HCT116 (cell line): ENCODE measurements around the gene NDOR1. TPM values are rescaled to one million over a fixed set of nuclear protein-coding genes. Genes with fewer than 3 reads are reported as not detected.

Experiments used
- ATAC-seq: fragments of 200-7000 bp; cut with Tn5 transposase; 2 replicates; pipeline ENCODE4 v1.9.1; 2020; ENCODE audit warnings: mild to moderate bottlenecking, moderate library complexity
- BruUV-seq: library from RNA; stranded (reverse); fragments of 400-500 nt; replicated peaks from 2 replicates; lab custom pipeline; 2021; lab: Mats Ljungman, UMichigan
- CTCF ChIA-PET: fragments of 300-600 bp; sonication (Branson Sonifier 250); formaldehyde crosslinking; loops from one replicate; lab custom pipeline; 2021; ENCODE audit warnings: antibody characterized with exemption; lab: Charles Lee
- POLR2A ChIA-PET: fragments of 300-600, 350-600 bp; sonication (Branson Sonifier 250); formaldehyde crosslinking; loops from one replicate; lab custom pipeline; 2021; ENCODE audit warnings: antibody characterized with exemption; lab: Charles Lee
- RAD21 ChIA-PET, 2 experiments: fragments of 300-600 bp; sonication (Branson Sonifier 250); formaldehyde crosslinking; loops; one replicate each; lab custom pipeline; 2023; ENCODE audit warnings: low total read pairs in 2 of 2; ENCODE audit not compliant: uncharacterized antibody in 2 of 2, unreplicated experiment in 2 of 2, low non-redundant PET in 1 of 2; lab: Charles Lee
- DNase-seq: peaks from one replicate; pipeline ENCODE4 v3.0.0-alpha.2; 2010; ENCODE audit warnings: low read depth, low spot score
- H2AFZ ChIP-seq: fragments of 200-600 bp; shearing (Covaris generic), sonication (generic); 2 replicates; pipeline ENCODE4 v1.6.1; 2017; ENCODE audit warnings: low read depth, mixed run types, mixed read lengths, antibody characterized with exemption, low read length; ENCODE audit not compliant: poor library complexity, severe bottlenecking
- H3K27ac ChIP-seq: 2 replicates; pipeline ENCODE4 v1.5.1; 2012; ENCODE audit warnings: low read depth, low read length
- H3K27me3 ChIP-seq: fragments of 200-600 bp; sonication (generic); 2 replicates; pipeline ENCODE4 v1.6.1; 2016; ENCODE audit warnings: mixed run types, low read length, mixed read lengths; ENCODE audit not compliant: insufficient read depth
- H3K36me3 ChIP-seq, 2 experiments: fragments of 200-500 bp in 1 of 2; fragments of 200-600 bp in 1 of 2; sonication (Bioruptor generic) in 1 of 2; sonication (generic) in 1 of 2; 2 replicates each; pipeline versions ENCODE4 v1.5.1 to v1.6.1; 2014 to 2016; ENCODE audit warnings: low read length in 2 of 2, inconsistent platforms in 1 of 2, mixed read lengths in 1 of 2, mixed run types in 1 of 2; ENCODE audit not compliant: insufficient read depth in 2 of 2, control insufficient read depth in 1 of 2
- H3K4me1 ChIP-seq, 2 experiments: fragments of 200-600 bp in 1 of 2; sonication (generic) in 1 of 2; 2 replicates each; pipeline versions ENCODE4 v1.5.1 to v1.6.1; 2012 to 2017; ENCODE audit warnings: low read length in 2 of 2, inconsistent platforms in 1 of 2, mild to moderate bottlenecking in 1 of 2, mixed read lengths in 1 of 2, mixed run types in 1 of 2, moderate library complexity in 1 of 2; ENCODE audit not compliant: insufficient read depth in 2 of 2, control insufficient read depth in 1 of 2
- H3K4me2 ChIP-seq: fragments of 200-600 bp; sonication (generic); 2 replicates; pipeline ENCODE4 v1.6.1; 2017; ENCODE audit warnings: mixed run types, low read length, mixed read lengths
- H3K4me3 ChIP-seq, 2 experiments: fragments of 200-600 bp in 1 of 2; sonication (generic) in 1 of 2; replicated peaks in 1 of 2; 2 replicates each; pipeline ENCODE4 v1.5.1; 2011 to 2016; ENCODE audit warnings: low read length in 2 of 2, control low read depth in 1 of 2, low read depth in 1 of 2, mild to moderate bottlenecking in 1 of 2, mixed read lengths in 1 of 2, mixed run types in 1 of 2
- H3K79me2 ChIP-seq: fragments of 200-600 bp; sonication (generic); 2 replicates; pipeline ENCODE4 v1.6.1; 2017; ENCODE audit warnings: mild to moderate bottlenecking, mixed run types, low read length, moderate library complexity, mixed read lengths; ENCODE audit not compliant: insufficient read depth
- H3K9ac ChIP-seq: fragments of 200-600 bp; sonication (generic); 2 replicates; pipeline ENCODE4 v1.6.1; 2016; ENCODE audit warnings: low read length, mixed read lengths
- H3K9me2 ChIP-seq: fragments of 200-600 bp; sonication (generic), shearing (Covaris generic); 2 replicates; pipeline ENCODE4 v1.6.1; 2017; ENCODE audit warnings: mixed run types, mild to moderate bottlenecking, moderate library complexity; ENCODE audit not compliant: insufficient read depth
- H3K9me3 ChIP-seq, 2 experiments: fragments of 200-500 bp in 1 of 2; fragments of 200-600 bp in 1 of 2; sonication (Bioruptor generic) in 1 of 2; sonication (generic) in 1 of 2; 2 replicates each; pipeline ENCODE4 v1.6.1; 2014 to 2017; ENCODE audit warnings: low read length in 2 of 2, mixed read lengths in 2 of 2, inconsistent platforms in 1 of 2, low read depth in 1 of 2, mild to moderate bottlenecking in 1 of 2, mixed run types in 1 of 2, moderate library complexity in 1 of 2; ENCODE audit not compliant: control insufficient read depth in 1 of 2, insufficient read depth in 1 of 2
- H4K20me1 ChIP-seq: fragments of 200-600 bp; sonication (generic), shearing (Covaris generic); 2 replicates; pipeline ENCODE4 v1.6.1; 2017; ENCODE audit warnings: mixed run types, mild to moderate bottlenecking, moderate library complexity; ENCODE audit not compliant: insufficient read depth
- CBX3 ChIP-seq: IDR thresholded peaks from 2 replicates; pipeline ENCODE4 v1.6.1; 2012; ENCODE audit warnings: low read depth
- CEBPB ChIP-seq: IDR thresholded peaks from 2 replicates; pipeline ENCODE4 v1.6.1; 2012; ENCODE audit warnings: low read depth
- EGR1 ChIP-seq: IDR thresholded peaks from 2 replicates; pipeline ENCODE4 v1.6.1; 2012; ENCODE audit warnings: low read depth
- EZH2 ChIP-seq: fragments of 200-600 bp; sonication (generic); IDR thresholded peaks from 2 replicates; pipeline ENCODE4 v1.6.1; 2017; ENCODE audit warnings: antibody characterized with exemption, mixed run types
- FOSL1 ChIP-seq: IDR thresholded peaks from 2 replicates; pipeline ENCODE4 v1.6.1; 2012; ENCODE audit warnings: low read depth
- RAD21 ChIP-seq: IDR thresholded peaks from 2 replicates; pipeline ENCODE4 v1.6.1; 2012; ENCODE audit warnings: low read depth, mild to moderate bottlenecking
- SIN3A ChIP-seq: IDR thresholded peaks from 2 replicates; pipeline ENCODE4 v1.6.1; 2012; ENCODE audit warnings: low read depth
- SRF ChIP-seq: IDR thresholded peaks from 2 replicates; pipeline ENCODE4 v1.6.1; 2012; ENCODE audit warnings: low read depth
- ZFX ChIP-seq: fragments of 450-650 bp; IDR thresholded peaks from 2 replicates; pipeline ENCODE4 v1.6.1; 2017
- ZNF274 ChIP-seq: fragments of 200-500 bp; sonication (Bioruptor generic); IDR thresholded peaks from 2 replicates; pipeline ENCODE4 v1.6.1; 2014; ENCODE audit warnings: mild to moderate bottlenecking, low read depth, low read length, inconsistent platforms
- intact Hi-C: fragments of 100-400 bp; cut with micrococcal nuclease; formaldehyde crosslinking; loops from 2 replicates; pipeline ENCODE4 v1.10.0; 2022
- total RNA-seq: library from RNA; stranded (reverse); gene quantifications from one replicate; pipeline ENCODE4 v1.2.1, GENCODE V29; 2021; ENCODE audit not compliant: unreplicated experiment
- TF ChIP-seq, protein P1 (sequence below), 3 experiments: fragments of 200-600 bp in 1 of 3; sonication (generic) in 1 of 3; IDR thresholded peaks in 2 of 3; conservative IDR thresholded peaks in 1 of 3; 2 replicates each; pipeline ENCODE4 v1.5.1; 2012 to 2017; ENCODE audit warnings: low read depth in 2 of 3, low read length in 2 of 3, antibody characterized with exemption in 1 of 3, borderline replicate concordance in 1 of 3, control low read depth in 1 of 3, mild to moderate bottlenecking in 1 of 3, mixed read lengths in 1 of 3, mixed run types in 1 of 3, moderate library complexity in 1 of 3; ENCODE audit not compliant: insufficient read depth in 1 of 3
- TF ChIP-seq, protein P2 (sequence below): IDR thresholded peaks from 2 replicates; pipeline ENCODE4 v1.6.1; 2011; ENCODE audit warnings: mild to moderate bottlenecking, low read length, moderate library complexity; ENCODE audit not compliant: insufficient replicate concordance; ENCODE audit errors: extremely low read depth
- TF ChIP-seq, protein P3 (sequence below): IDR thresholded peaks from 2 replicates; pipeline ENCODE4 v1.6.1; 2012; ENCODE audit warnings: low read depth

The NDOR1 gene
- total RNA-seq, 1 experiment from 2014 or later = 28.4 TPM

DNA sequence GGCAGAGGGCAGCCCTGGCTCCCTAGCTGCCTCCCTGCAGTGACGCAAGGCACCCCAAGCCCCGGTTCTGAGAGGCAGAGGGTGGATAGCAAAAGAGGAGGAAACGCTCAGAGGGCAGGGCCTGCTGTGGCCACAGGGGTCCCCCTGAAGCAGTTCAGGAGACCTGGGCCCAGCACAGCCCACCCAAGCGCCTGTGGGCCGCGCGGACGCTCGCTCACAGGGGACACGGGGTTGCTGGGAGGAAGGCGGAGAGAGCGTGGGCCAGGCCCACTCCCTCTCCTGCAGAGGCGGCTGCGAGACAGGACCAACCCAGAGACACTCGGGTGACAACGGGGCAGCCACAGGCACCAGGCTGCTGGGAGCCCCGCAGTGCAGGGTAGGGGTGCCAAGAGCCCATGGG, 25.7 kb upstream of the NDOR1 start:
- Histone ChIP-seq H3K4me1 (peaks cover 0 to 15% of the 10 kb centered on the region in 2 experiments; a peak in 2 of 4 replicates), H3K9ac (no peak overlapping the region), H3K9me3 (no peaks in the 10 kb centered on the region), H3K4me3 (no peak overlapping the region), H3K9me2 (no peaks in the 10 kb centered on the region), H4K20me1 (no peaks in the 10 kb centered on the region), H3K4me2 (no peak overlapping the region), H3K36me3 (peaks cover 0 to 3% of the 10 kb centered on the region in 2 experiments; a peak in 2 of 4 replicates), H3K27me3 (no peaks in the 10 kb centered on the region), H3K27ac (no peak overlapping the region), H2AFZ (no peak overlapping the region), H3K79me2 (no peaks in the 10 kb centered on the region; the same call in 1 of the 2 replicates)
- POLR2A ChIA-PET = no interaction called here
- RAD21 ChIA-PET = no interaction called here
- ATAC-seq (no peak), DNase-seq (no peak)
- CTCF ChIA-PET = no interaction called here
- intact Hi-C loops = no loop called here
- no peak for TF ChIP-seq EGR1
- no TSS peak for BruUV-seq

DNA sequence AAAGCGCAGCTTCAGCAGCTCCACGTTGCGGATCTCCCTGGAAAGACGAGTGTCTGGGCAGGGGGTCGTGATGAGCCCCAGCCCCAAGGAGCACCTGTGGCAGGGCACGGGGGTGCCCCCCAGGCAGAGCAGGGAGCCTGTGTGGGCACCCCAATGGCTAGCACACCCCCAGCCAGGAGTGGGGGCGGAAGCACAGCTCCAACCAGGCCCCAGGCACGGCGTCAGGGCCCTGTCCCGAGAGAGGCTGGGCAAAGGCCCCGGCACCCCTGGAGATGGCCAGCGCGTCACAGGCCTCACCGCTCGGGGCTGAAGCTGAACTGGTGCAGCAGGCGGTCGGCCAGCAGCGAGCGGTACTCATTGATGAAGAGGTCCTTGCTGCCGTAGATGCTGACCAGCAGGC, 25.0 kb upstream of the NDOR1 start:
- ATAC-seq = no peak
- H3K9me3 ChIP-seq = no peaks in the 10 kb centered on the region
- no peaks in the 10 kb centered on the region for H3K9me2 ChIP-seq
- no peak overlapping the region for H3K4me2 ChIP-seq
- DNase-seq = no peak
- H3K36me3 ChIP-seq = peaks cover 0 to 4% of the 10 kb centered on the region in 2 experiments; a peak in 2 of 4 replicates
- TF ChIP-seq RAD21 (no peak), SRF (no peak), SIN3A (no peak), EZH2 (no peak), ZFX (no peak), CBX3 (no peak), FOSL1 (no peak), CEBPB (no peak), ZNF274 (no peak)
- TF ChIP-seq, protein P1, sequence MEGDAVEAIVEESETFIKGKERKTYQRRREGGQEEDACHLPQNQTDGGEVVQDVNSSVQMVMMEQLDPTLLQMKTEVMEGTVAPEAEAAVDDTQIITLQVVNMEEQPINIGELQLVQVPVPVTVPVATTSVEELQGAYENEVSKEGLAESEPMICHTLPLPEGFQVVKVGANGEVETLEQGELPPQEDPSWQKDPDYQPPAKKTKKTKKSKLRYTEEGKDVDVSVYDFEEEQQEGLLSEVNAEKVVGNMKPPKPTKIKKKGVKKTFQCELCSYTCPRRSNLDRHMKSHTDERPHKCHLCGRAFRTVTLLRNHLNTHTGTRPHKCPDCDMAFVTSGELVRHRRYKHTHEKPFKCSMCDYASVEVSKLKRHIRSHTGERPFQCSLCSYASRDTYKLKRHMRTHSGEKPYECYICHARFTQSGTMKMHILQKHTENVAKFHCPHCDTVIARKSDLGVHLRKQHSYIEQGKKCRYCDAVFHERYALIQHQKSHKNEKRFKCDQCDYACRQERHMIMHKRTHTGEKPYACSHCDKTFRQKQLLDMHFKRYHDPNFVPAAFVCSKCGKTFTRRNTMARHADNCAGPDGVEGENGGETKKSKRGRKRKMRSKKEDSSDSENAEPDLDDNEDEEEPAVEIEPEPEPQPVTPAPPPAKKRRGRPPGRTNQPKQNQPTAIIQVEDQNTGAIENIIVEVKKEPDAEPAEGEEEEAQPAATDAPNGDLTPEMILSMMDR (IDR thresholded peaks at IDR 0.05 in 2 of 3, conservative IDR thresholded peaks at IDR 0.05 in 1 of 3; ENCODE audit: borderline replicate concordance in 1 of 3, insufficient read depth in 1 of 3, low read depth in 2 of 3, low read length in 2 of 3) = no peak
- TF ChIP-seq, protein P2, sequence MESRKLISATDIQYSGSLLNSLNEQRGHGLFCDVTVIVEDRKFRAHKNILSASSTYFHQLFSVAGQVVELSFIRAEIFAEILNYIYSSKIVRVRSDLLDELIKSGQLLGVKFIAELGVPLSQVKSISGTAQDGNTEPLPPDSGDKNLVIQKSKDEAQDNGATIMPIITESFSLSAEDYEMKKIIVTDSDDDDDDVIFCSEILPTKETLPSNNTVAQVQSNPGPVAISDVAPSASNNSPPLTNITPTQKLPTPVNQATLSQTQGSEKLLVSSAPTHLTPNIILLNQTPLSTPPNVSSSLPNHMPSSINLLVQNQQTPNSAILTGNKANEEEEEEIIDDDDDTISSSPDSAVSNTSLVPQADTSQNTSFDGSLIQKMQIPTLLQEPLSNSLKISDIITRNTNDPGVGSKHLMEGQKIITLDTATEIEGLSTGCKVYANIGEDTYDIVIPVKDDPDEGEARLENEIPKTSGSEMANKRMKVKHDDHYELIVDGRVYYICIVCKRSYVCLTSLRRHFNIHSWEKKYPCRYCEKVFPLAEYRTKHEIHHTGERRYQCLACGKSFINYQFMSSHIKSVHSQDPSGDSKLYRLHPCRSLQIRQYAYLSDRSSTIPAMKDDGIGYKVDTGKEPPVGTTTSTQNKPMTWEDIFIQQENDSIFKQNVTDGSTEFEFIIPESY = no peak
- TF ChIP-seq, protein P3, sequence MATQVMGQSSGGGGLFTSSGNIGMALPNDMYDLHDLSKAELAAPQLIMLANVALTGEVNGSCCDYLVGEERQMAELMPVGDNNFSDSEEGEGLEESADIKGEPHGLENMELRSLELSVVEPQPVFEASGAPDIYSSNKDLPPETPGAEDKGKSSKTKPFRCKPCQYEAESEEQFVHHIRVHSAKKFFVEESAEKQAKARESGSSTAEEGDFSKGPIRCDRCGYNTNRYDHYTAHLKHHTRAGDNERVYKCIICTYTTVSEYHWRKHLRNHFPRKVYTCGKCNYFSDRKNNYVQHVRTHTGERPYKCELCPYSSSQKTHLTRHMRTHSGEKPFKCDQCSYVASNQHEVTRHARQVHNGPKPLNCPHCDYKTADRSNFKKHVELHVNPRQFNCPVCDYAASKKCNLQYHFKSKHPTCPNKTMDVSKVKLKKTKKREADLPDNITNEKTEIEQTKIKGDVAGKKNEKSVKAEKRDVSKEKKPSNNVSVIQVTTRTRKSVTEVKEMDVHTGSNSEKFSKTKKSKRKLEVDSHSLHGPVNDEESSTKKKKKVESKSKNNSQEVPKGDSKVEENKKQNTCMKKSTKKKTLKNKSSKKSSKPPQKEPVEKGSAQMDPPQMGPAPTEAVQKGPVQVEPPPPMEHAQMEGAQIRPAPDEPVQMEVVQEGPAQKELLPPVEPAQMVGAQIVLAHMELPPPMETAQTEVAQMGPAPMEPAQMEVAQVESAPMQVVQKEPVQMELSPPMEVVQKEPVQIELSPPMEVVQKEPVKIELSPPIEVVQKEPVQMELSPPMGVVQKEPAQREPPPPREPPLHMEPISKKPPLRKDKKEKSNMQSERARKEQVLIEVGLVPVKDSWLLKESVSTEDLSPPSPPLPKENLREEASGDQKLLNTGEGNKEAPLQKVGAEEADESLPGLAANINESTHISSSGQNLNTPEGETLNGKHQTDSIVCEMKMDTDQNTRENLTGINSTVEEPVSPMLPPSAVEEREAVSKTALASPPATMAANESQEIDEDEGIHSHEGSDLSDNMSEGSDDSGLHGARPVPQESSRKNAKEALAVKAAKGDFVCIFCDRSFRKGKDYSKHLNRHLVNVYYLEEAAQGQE = no peak
- H4K20me1 ChIP-seq = no peaks in the 10 kb centered on the region
- H3K27ac ChIP-seq = no peak overlapping the region
- H3K9ac ChIP-seq = no peak overlapping the region
- no peaks in the 10 kb centered on the region for H3K27me3 ChIP-seq
- ChIA-PET RAD21 (no interaction called here), CTCF (no interaction called here), POLR2A (no interaction called here)
- peaks cover 3% of the 10 kb centered on the region; the same call in 1 of the 2 replicates for H3K79me2 ChIP-seq
- peaks cover 0 to 15% of the 10 kb centered on the region in 2 experiments; a peak in 2 of 4 replicates for H3K4me1 ChIP-seq
- no peak overlapping the region for H3K4me3 ChIP-seq
- BruUV-seq = no TSS peak
- H2AFZ ChIP-seq = no peak overlapping the region
- intact Hi-C loops = no loop called here
